GM10847 (cell line): ENCODE measurements around the gene CD99L2.

ENCODE experiments used
- POLR2A ChIP-seq: IDR thresholded peaks from 2 replicates; pipeline ENCODE4 v1.6.1; 2011; ENCODE audit not compliant: insufficient read length; ENCODE audit errors: extremely low read depth

CD99L2 gene

GRCh38 chrX:150844016-150844415 lies 54.5 kb downstream of the CD99L2 start:
- no peak for TF ChIP-seq POLR2A

DNA sequence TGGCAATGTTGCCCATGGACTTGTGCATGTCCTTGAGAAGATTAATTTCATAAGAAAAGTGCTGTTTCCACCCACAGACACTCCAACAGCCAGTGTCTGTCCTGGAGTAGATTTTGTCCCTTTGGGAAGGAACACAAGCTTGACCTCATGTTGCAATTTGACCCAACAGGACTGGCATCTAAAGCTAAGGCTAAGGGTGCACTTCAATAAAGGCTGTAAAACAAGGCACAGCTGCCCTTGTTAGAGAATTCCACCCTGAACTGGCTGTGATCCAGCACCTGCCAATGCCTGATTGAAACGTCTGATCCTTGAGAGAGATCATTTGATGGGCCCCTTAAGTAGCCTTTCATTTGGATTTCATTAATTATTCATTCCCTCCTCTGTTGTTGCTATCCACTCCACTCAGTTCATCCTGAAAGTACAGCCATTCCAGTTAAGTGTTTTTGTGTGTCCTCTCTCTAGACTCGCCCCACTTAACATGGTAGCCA lies 56.2 kb downstream of the CD99L2 start:
- TF ChIP-seq POLR2A: no peak

GRCh38 chrX:150841456-150842197 lies 56.8 kb downstream of the CD99L2 start:
- no peak for TF ChIP-seq POLR2A

GRCh38 chrX:150837845-150838244 lies 60.6 kb downstream of the CD99L2 start:
- TF ChIP-seq POLR2A: no peak

DNA sequence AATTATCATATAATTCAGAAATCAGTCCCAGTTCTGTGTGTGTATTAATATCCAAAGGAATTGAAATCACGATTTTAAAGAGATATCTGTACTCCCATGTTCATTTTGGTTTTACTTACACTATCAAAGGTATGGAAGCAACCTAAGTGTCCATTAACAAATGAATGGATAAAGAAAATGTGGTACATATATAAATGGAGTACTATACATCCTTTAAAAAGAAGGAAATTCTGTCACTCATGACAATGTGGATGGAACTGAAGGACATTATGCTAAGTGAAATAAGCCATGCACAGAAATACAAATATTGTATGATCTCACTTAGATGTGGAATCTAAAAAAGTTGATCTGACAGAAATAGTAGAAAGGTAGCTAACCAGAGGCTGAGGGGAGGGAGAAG lies 63.8 kb downstream of the CD99L2 start:
- TF ChIP-seq POLR2A: no peak

DNA sequence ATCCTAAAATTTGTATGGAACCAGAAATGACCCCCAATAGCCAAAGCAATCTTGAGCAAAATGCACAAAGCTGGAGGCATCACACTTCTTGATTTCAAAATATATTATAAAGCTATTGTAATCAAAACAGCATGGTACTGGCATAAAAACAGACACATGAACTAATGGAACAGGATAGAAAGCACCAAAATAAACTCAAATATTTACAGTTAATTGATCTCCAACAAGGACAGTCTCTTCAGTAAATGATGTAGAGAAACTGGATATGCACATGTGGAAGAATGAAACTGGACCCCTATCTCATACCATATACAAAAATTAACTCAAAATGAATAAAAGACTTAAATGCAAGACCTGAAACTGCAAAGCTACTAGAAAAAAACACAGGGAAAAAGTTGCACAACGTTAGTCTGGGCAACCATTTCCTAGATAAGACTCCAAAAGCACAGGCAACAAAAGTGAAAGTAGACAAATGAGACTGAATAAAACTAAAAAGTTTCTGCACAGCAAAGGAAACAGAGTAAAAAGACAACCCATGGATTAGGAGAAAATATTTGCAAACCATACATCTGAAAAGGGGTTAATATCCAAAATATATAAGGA lies 64.9 kb downstream of the CD99L2 start:
- TF ChIP-seq POLR2A: no peak

GRCh38 chrX:150831863-150832262 lies 66.6 kb downstream of the CD99L2 start:
- TF ChIP-seq POLR2A: no peak

GRCh38 chrX:150828785-150829184 lies 69.7 kb downstream of the CD99L2 start:
- TF ChIP-seq POLR2A: no peak

GRCh38 chrX:150821971-150822370 lies 76.5 kb downstream of the CD99L2 start:
- TF ChIP-seq POLR2A: no peak

DNA sequence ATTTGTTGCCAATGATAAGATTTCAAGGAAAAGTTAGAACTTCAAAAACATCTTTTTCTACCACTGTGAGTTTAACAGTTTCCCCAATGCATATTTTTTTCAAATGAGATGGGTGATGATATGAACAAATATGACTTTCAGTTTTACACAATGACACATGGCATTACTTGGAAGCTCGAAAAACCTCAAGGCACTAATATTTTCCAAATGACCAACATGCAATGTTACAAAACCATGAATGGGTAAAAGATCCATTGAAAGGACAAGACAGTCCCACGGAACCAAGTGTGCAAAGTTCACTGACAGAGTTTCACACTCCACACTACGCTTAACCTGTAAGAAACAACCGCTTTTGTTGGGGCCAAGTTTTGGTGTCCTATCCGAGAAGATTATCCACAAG lies 84.5 kb downstream of the CD99L2 start:
- TF ChIP-seq POLR2A: no peak

DNA sequence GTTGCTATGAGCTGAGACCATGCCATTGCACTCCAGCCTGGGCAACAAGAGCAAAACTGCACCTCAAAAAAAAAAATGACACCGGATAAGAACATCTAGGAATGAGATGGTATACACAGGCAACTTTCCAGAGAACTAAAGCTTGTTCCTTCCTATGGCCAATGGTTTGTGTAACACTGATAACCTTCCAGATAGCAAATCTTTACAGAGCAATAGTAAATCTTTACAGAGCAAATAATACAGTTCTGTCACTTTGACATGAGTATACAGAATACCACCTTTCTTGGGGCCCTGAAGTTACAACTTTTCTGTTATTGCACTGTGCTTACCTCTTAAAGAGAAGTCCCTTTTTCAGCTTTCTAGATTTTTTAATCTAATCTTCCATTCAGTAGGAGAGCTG lies 91.6 kb downstream of the CD99L2 start:
- no peak for TF ChIP-seq POLR2A

GRCh38 chrX:150805736-150806135 lies 92.7 kb downstream of the CD99L2 start:
- TF ChIP-seq POLR2A: no peak

- no peak for TF ChIP-seq POLR2A
These were observed 105.4 kb downstream of the CD99L2 start for GRCh38 chrX:150792949-150793527.

DNA sequence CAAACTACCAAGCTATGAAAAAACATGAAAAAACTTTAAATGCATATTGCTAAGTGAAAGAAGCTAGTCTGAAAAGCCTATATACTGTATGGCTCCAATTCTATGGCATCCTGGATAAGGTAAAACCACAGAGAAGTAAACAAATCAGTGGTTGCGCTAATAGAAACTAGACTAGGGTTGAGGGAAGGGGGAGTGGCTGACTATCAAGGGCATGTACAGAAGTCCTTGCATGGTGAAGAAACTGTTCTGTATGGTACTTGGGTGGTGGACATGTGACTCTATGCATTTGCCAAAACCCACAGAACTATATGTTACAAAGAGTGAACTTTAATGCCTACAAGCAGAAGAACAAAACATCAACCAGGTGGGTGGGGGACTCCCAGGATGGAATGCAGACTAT lies 108.4 kb downstream of the CD99L2 start:
- no peak for TF ChIP-seq POLR2A

- no peak for TF ChIP-seq POLR2A
These were observed 116.8 kb downstream of the CD99L2 start for GRCh38 chrX:150781677-150782076.

DNA sequence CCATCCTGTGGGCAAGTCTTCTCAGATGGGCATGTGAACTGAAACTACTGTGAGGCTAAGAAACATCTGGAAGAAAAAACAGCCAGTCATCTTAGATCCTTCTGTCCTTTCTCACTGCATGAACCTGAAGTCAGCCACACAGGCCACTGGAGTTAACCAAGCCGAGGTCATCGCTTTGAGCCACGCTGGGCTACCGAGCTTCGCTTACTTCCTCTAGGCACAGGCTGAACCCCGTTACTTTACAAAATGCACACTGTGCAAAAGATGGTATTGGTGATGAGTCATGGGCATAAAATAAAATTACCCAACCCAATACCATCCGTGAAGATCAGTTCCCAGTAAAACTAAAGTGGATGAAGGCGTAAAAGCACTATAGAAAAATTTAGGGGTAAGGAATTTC lies 119.1 kb downstream of the CD99L2 start:
- no peak for TF ChIP-seq POLR2A
